GM12801 (cell line): ENCODE data around the gene EHD2.

Source experiments
- CTCF ChIP-seq: IDR thresholded peaks from one replicate; pipeline ENCODE4 v1.5.1; 2011; ENCODE audit warnings: control low read depth; ENCODE audit not compliant: insufficient read length; ENCODE audit errors: extremely low read depth

EHD2 gene

GRCh38 chr19:47681388-47681787, 31.8 kb upstream of the EHD2 start:
- no peak for TF ChIP-seq CTCF

GRCh38 chr19:47681936-47682335, 31.3 kb upstream of the EHD2 start:
- no peak for TF ChIP-seq CTCF

GRCh38 chr19:47682939-47683338, 30.3 kb upstream of the EHD2 start:
- TF ChIP-seq CTCF = no peak

- no peak for TF ChIP-seq CTCF
These were observed 26.4 kb upstream of the EHD2 start for GRCh38 chr19:47686679-47687450.

GRCh38 chr19:47687906-47688305, 25.3 kb upstream of the EHD2 start:
- no peak for TF ChIP-seq CTCF

- TF ChIP-seq CTCF = no peak
These were observed 22.1 kb upstream of the EHD2 start for GRCh38 chr19:47691090-47691489.

- no peak for TF ChIP-seq CTCF
These were observed 21.4 kb upstream of the EHD2 start for GRCh38 chr19:47691782-47692181.
